NB4 (cell line): Measurements from ENCODE around the gene EQTN.

Source experiments
- CTCF ChIP-seq: IDR thresholded peaks from one replicate; pipeline ENCODE4 v1.5.1; 2012; ENCODE audit warnings: low read depth, low read length
- MAX ChIP-seq: IDR thresholded peaks from 2 replicates; pipeline ENCODE4 v1.6.1; 2011; ENCODE audit warnings: low read depth, low read length
- MYC ChIP-seq: IDR thresholded peaks from 2 replicates; pipeline ENCODE4 v1.6.1; 2011; ENCODE audit warnings: low read depth, low read length
- POLR2A ChIP-seq: IDR thresholded peaks from 2 replicates; pipeline ENCODE4 v1.6.1; 2011; ENCODE audit warnings: mild to moderate bottlenecking; ENCODE audit not compliant: insufficient read length; ENCODE audit errors: extremely low read depth

- TF ChIP-seq POLR2A, result no peak
- TF ChIP-seq CTCF, result no peak
- no peak for TF ChIP-seq MAX
- TF ChIP-seq MYC, result no peak
Observed at GRCh38 chr9:27310582-27310981, 13.6 kb upstream of the EQTN start.
